ENCODE data around the gene TIGIT. TPM values are rescaled to one million over a fixed set of nuclear protein-coding genes. Genes with fewer than 3 reads are reported as not detected.

The TIGIT gene
- total RNA-seq = not detected

DNA sequence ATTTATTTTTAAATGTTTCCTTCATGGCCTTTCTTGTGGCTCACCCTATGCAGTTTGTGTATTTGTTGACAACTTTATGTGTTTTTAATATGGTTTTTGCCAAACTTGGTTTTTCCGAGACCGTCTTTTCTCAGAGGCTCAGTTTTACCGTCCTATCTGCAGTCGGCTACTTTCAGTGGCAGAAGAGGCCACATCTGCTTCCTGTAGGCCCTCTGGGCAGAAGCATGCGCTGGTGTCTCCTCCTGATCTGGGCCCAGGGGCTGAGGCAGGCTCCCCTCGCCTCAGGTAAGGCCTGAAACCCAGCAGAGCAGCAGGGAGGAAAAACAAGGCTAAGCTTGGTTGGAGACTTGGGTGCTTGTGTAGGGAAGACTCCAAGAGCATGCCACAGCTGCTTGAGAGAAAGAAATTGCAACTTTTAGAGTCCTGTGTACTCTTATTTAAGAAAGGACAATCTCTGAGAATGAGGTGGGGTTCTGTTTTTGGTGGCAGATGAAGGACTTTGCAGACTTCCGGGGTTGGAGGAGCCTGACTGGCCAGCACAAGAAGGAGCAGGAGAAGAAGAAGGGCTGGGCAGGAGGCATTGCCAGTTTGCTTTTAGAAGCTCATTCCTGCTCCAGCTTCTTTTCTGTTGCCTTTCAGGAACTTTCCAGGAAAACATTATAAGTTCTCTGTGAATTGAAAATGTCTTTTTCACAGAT is at the start of gene TIGIT:
Gene TIGIT (plus strand): TSS at position 191 of the 698 bp plus-strand sequence. CDS start 34 bp downstream, at position 225.

Other genes starting within 250 kb of the TIGIT start
- 1 to 10 TPM in 1 of 2 donors, under 1 TPM in 1; 0.67 to 2.1 TPM for gene CCDC191, start 237.5 kb upstream of the TIGIT start, total RNA-seq
- 10 to 100 TPM; 23.4 to 49.6 TPM for gene QTRT2, start 237.3 kb upstream of the TIGIT start, total RNA-seq
- not detected for gene DRD3, start 115.0 kb upstream of the TIGIT start, total RNA-seq
- gene ZNF80, start 56.5 kb upstream of the TIGIT start, total RNA-seq = not detected